ENCODE measurements around the gene HOXB2.

Gene HOXB2

DNA sequence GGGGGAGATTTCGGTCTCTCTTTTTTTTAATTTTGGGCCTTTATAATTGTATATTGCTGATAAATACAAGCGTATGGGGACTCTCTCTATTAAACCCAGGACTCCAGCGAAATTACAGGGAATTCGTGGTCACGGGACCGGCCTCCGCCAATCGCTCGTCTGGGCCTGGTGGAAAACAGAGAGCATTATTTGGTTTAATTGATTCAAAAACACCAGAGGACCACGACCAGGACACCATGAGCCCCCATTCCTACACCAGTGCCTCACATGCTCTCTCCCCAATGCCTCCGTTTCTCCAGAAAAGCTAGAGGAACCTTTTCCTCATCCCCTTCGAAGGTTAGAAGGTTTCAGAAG, at the start of gene HOXB2:
TSS of gene HOXB2 (minus strand) at position 88 of the 354 bp plus-strand sequence. CDS start 198 bp downstream, outside the sequence.
- no peak for FAIRE-seq

GRCh38 chr17:48593840-48594537, 49.1 kb upstream of the HOXB2 start:
- no peak for FAIRE-seq

- FAIRE-seq: no peak
These were observed 48.4 kb upstream of the HOXB2 start, which contains the start of gene HOXB5 for GRCh38 chr17:48593126-48593829. Gene HOXB5, minus strand, starts transcription at chr17:48593779. Its CDS starts 97 bp downstream, at chr17:48593682.

DNA sequence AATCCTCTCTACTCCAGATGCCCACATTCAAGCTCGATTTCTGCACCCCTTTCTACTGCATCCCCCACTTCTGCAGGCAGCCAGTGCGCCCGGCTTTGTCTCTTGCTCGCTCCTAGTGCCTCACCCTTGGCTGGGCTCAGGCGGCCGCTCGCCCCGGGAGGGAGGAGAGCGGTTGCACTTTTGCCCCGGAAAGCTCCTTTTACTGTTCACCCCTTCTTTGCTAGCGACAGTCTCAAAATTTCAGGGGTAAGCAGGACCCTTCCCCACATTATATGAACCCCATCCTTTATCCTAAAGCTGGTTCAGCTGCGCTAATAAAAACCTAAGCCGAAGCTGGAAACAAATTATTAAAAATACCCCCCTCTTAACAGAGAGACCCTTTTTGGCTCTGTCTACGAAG, 47.7 kb upstream of the HOXB2 start:
- FAIRE-seq: no peak

GRCh38 chr17:48592057-48592514, 47.2 kb upstream of the HOXB2 start:
- FAIRE-seq: no peak

- FAIRE-seq: no peak
These were observed 46.5 kb upstream of the HOXB2 start for GRCh38 chr17:48591255-48592056.

DNA sequence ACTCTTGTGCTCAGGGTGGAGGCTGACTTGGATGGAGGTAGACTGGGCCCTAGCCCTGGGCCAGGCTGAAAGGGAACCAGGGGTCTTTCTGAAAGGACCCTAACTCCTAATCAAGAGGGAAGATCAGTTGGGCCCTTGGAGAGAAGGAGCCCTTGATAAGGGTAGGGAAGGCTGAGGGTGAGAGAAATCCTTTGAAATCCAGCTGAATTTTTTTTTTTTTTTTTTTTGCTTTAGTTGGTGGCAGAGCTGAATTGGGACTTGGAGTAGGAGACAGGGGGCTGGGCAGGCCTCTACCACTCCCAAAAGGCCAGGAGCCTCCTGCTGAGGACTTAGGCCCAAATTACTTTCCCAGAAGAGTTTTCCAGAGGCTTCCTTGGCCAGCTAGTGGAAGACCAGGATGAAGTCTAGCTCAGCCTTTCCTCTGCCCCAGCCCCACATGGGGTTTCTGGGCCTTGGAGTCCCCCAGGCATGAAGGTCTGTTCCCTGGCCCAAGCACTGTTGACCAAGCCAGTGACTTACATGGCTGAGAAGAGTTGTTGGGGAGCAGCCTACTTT, 45.8 kb upstream of the HOXB2 start:
- no peak for FAIRE-seq

- peak; percentile 72 for FAIRE-seq
These were observed 45.1 kb upstream of the HOXB2 start, which contains the start of gene HOXB3 for GRCh38 chr17:48589831-48590606. Gene HOXB3, minus strand, starts transcription at chr17:48590241. Its CDS starts 37,767 bp downstream, at chr17:48552474.

GRCh38 chr17:48589060-48589830, 44.3 kb upstream of the HOXB2 start:
- no peak for FAIRE-seq

DNA sequence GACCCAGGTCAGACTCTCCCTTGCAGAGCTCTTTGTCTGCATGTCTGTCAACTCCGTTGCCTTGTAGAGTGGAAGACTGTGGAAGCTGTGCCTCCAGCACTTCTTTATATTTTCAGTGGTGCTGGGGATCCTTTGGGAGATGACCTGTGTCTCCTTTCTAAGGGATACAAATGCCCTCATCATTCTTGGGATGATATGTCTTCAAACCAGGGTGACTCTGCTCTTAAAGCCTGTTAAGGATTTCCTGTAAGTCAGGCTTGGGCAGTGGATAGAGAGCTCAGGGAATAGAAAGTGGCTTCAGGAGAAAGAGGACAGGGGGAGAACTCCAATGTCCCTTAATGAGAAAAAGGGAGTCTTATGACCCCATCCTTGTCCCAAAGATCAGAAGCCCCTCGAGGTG, 43.6 kb upstream of the HOXB2 start:
- no peak for FAIRE-seq

DNA sequence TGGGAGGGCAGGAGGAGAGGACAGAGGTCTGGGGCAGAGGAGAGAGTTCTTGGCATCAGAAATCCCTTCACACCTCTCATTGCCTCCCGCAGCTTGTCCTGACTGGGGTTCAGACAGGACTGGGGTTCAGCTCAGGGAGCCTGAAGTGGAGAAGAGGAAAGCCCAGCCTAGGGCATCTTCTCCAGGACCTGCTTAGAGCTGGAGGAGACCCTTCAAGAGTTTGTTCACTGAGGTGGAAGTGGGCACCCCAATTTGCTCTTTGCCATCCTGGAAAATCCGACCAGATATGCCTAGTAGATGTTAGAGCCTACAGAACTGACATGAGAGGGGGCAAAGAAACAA, 43.1 kb upstream of the HOXB2 start:
- FAIRE-seq: no peak

DNA sequence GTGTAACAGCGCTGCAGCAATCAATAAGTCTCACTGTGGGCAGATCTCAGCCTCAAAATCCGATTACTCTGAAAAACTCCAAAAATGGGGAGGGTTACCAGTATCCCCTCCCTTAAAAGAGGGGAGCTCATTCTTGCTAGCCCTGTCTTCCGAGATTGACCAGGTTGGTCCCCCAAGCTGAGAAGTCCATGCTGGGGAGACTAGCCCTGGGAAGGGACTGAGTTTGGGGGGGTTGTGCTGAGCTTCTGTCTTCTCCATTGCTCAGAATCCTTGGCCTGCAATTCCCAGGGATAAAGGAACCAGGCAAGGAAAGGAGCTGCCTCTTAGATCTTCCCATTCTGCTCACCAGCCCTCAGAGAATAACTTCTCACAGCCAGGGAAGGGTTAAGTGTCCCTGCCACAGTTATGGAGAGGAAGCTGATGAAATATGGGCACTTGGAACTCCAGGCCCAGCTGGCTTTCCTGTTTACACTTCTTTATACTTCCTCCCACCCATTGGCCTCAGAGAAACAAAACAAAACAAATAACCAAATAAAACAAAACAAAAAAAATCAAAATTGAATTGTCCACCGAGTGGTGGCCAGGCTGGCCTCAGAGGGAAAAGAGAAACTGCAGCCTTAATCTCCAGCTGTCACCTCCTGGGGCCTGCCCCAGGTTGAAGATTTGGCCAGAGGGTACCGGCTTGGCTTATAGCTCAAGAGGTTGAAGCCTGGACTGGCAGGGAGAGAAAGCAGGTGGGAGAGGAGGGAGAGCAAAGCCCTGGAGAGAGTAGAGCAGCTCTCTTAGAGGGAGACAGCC, 42.6 kb upstream of the HOXB2 start:
- FAIRE-seq: peak; percentile 71

- no peak for FAIRE-seq
These were observed 41.7 kb upstream of the HOXB2 start for GRCh38 chr17:48586355-48587258.

DNA sequence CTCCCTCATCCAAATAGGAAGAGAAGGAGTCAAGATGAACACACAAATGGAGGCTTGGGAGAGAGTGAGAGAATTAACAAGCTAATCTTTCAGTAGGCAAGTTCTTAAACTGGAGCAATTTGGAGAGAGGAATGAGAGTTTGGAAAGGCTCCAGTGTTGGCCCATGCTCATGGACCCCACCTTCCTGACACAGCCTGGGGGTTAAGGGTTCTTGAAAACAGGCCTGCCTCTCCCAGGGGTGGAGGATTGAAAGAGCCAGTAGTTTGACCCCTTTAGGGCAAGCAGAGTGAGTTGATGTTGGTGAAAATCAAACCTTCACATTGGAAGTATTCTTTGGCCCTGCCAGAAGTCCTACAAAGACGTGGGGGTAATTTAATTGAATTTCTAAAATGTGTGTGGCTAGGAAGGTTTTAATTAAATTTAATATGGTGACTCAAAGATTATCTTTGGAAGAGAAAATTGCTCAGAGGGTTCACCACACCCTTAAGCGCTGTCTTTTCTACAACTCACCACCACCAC, 39.4 kb upstream of the HOXB2 start:
- no peak for FAIRE-seq

GRCh38 chr17:48583708-48584222, 38.9 kb upstream of the HOXB2 start:
- no peak for FAIRE-seq

DNA sequence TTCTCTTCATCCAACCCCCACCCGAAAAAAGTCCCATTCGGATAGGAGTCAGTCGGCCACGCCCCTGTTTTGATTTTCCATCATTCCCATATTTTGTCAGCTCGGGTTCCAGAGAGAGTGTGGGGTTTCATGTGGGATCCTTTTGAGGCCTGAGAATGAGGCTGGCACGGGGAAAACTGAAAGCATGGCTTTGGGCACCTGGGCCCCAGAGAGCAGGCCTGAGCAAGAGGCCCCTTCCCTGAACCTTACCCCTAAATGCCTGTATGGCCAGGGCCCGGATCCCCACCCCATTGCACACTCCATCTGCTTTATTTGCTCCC, 37.8 kb upstream of the HOXB2 start:
- no peak for FAIRE-seq

- FAIRE-seq: no peak
These were observed 35.0 kb upstream of the HOXB2 start for GRCh38 chr17:48579760-48580554.

DNA sequence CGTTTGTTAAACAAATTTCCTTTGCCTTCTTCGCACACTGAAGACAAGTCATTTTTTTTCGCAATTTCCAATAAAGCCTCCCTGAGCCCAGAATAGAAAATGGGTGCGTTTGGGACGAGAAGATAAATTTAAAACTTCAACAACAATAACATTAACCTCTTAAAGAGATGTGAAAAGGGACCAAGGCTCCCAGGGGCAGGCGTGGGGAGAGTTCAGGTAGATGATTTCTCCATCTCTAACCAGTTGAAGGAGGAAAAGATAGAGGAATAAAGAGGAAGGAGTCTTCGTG, 34.5 kb upstream of the HOXB2 start:
- FAIRE-seq: no peak
